ENCODE results near the gene MYH13.

Gene MYH13

GRCh38 chr17:10278218-10278617 lies 94.6 kb downstream of the MYH13 start:
- no peak for DNase-seq (ENCODE audit: low read depth)
- H3K4me3 ChIP-seq (ENCODE audit: low read length) = no peak overlapping the region
- no peak for TF ChIP-seq CTCF (conservative IDR thresholded peaks at IDR 0.05; ENCODE audit: low read depth, low read length)

GRCh38 chr17:10276436-10276835 lies 96.4 kb downstream of the MYH13 start:
- H3K4me3 ChIP-seq (ENCODE audit: low read length) = no peak overlapping the region
- no peak for DNase-seq (ENCODE audit: low read depth)
- no peak for TF ChIP-seq CTCF (conservative IDR thresholded peaks at IDR 0.05; ENCODE audit: low read depth, low read length)

GRCh38 chr17:10275418-10275817 lies 97.4 kb downstream of the MYH13 start:
- TF ChIP-seq CTCF (conservative IDR thresholded peaks at IDR 0.05; ENCODE audit: low read depth, low read length) = no peak
- DNase-seq (ENCODE audit: low read depth) = no peak
- H3K4me3 ChIP-seq (ENCODE audit: low read length) = no peak overlapping the region

GRCh38 chr17:10271106-10271562 lies 101.7 kb downstream of the MYH13 start:
- no peak overlapping the region for H3K4me3 ChIP-seq (ENCODE audit: low read length)
- no peak for DNase-seq (ENCODE audit: low read depth)
- no peak for TF ChIP-seq CTCF (conservative IDR thresholded peaks at IDR 0.05; ENCODE audit: low read depth, low read length)

- TF ChIP-seq CTCF (conservative IDR thresholded peaks at IDR 0.05; ENCODE audit: low read depth, low read length) = no peak
- H3K4me3 ChIP-seq (ENCODE audit: low read length) = no peak overlapping the region
- no peak for DNase-seq (ENCODE audit: low read depth)
These were observed 102.5 kb downstream of the MYH13 start for GRCh38 chr17:10270258-10270657.

GRCh38 chr17:10268005-10268404 lies 104.8 kb downstream of the MYH13 start:
- DNase-seq (ENCODE audit: low read depth) = no peak
- TF ChIP-seq CTCF (conservative IDR thresholded peaks at IDR 0.05; ENCODE audit: low read depth, low read length) = no peak
- H3K4me3 ChIP-seq (ENCODE audit: low read length) = no peak overlapping the region

GRCh38 chr17:10266296-10266876 lies 106.4 kb downstream of the MYH13 start:
- no peak overlapping the region for H3K4me3 ChIP-seq (ENCODE audit: low read length)
- DNase-seq (ENCODE audit: low read depth) = no peak
- TF ChIP-seq CTCF (conservative IDR thresholded peaks at IDR 0.05; ENCODE audit: low read depth, low read length) = no peak

Measured in retinal pigment epithelial cell (primary cell).